Measurements from ENCODE around the gene OXNAD1. TPM values are rescaled to one million over a fixed set of nuclear protein-coding genes. Genes with fewer than 3 reads are reported as not detected.

Gene OXNAD1
- total RNA-seq, 2 donors from 2014 or later = 16.2 to 16.3 TPM

- 51% methylated on average over 1 of the region's 1 CpG for WGBS
- Histone ChIP-seq H3K4me3 (no peak overlapping the region), H3K4me1 (replicated peaks) (no peaks in the 10 kb centered on the region), H3K27ac (no peak overlapping the region), H3K36me3 (peaks cover 0 to 2% of the 10 kb centered on the region in 2 donors), H3K9me3 (no peaks in the 10 kb centered on the region), H3K27me3 (replicated peaks; ENCODE audit: insufficient read depth) (no peaks in the 10 kb centered on the region)
- DNase-seq (ENCODE audit: low spot score) = no peak
- no peak for TF ChIP-seq POLR2AphosphoS5 (IDR thresholded peaks at IDR 0.05)
- no peak for TF ChIP-seq CTCF (IDR thresholded peaks at IDR 0.05)
- TF ChIP-seq POLR2A (IDR thresholded peaks at IDR 0.05) = no peak
- intact Hi-C loops (cut with DNase I) = no loop called here
Measured at GRCh38 chr3:16332904-16333426, 68.0 kb downstream of the OXNAD1 start.

- no peak overlapping the region for H3K4me3 ChIP-seq
- no peaks in the 10 kb centered on the region for H3K9me3 ChIP-seq
- no peak for DNase-seq (ENCODE audit: low spot score)
- H3K27me3 ChIP-seq (replicated peaks; ENCODE audit: insufficient read depth) = no peaks in the 10 kb centered on the region
- no peaks in the 10 kb centered on the region for H3K4me1 ChIP-seq (replicated peaks)
- no peak overlapping the region for H3K27ac ChIP-seq
- 55% methylated on average over 4 of the region's 4 CpGs for WGBS
- H3K36me3 ChIP-seq = peaks cover 0 to 2% of the 10 kb centered on the region in 2 donors
- TF ChIP-seq POLR2A (IDR thresholded peaks at IDR 0.05) (no peak), CTCF (IDR thresholded peaks at IDR 0.05) (no peak), POLR2AphosphoS5 (IDR thresholded peaks at IDR 0.05) (no peak)
- intact Hi-C loops (cut with DNase I) = no loop called here
Measured at GRCh38 chr3:16334909-16335308, 69.9 kb downstream of the OXNAD1 start.

- peaks cover 0 to 2% of the 10 kb centered on the region in 2 donors for H3K36me3 ChIP-seq
- no peaks in the 10 kb centered on the region for H3K27me3 ChIP-seq (replicated peaks; ENCODE audit: insufficient read depth)
- intact Hi-C loops (cut with DNase I) = no loop called here
- DNase-seq (ENCODE audit: low spot score) = no peak
- no peak for TF ChIP-seq POLR2AphosphoS5 (IDR thresholded peaks at IDR 0.05)
- TF ChIP-seq POLR2A (IDR thresholded peaks at IDR 0.05) = no peak
- TF ChIP-seq CTCF (IDR thresholded peaks at IDR 0.05) = no peak
- no peaks in the 10 kb centered on the region for H3K4me1 ChIP-seq (replicated peaks)
- WGBS = 75% methylated on average over 5 of the region's 5 CpGs
- H3K4me3 ChIP-seq = no peak overlapping the region
- H3K27ac ChIP-seq = no peak overlapping the region
- H3K9me3 ChIP-seq = no peaks in the 10 kb centered on the region
Measured at GRCh38 chr3:16335333-16335732, 70.3 kb downstream of the OXNAD1 start.

- Histone ChIP-seq H3K27me3 (replicated peaks; ENCODE audit: insufficient read depth) (no peaks in the 10 kb centered on the region), H3K4me1 (replicated peaks) (no peaks in the 10 kb centered on the region), H3K36me3 (peaks cover 0 to 2% of the 10 kb centered on the region in 2 donors), H3K4me3 (no peak overlapping the region), H3K9me3 (no peaks in the 10 kb centered on the region), H3K27ac (no peak overlapping the region)
- TF ChIP-seq POLR2A (IDR thresholded peaks at IDR 0.05) (no peak), POLR2AphosphoS5 (IDR thresholded peaks at IDR 0.05) (no peak), CTCF (IDR thresholded peaks at IDR 0.05) (no peak)
- intact Hi-C loops (cut with DNase I) = no loop called here
- no peak for DNase-seq (ENCODE audit: low spot score)
- 80% methylated on average over 14 of the region's 14 CpGs for WGBS
Measured at GRCh38 chr3:16335772-16336645, 71.0 kb downstream of the OXNAD1 start.

GRCh38 chr3:16336825-16337224 is 71.8 kb downstream of the OXNAD1 start:
- Histone ChIP-seq H3K27me3 (replicated peaks; ENCODE audit: insufficient read depth) (no peaks in the 10 kb centered on the region), H3K4me1 (replicated peaks) (no peaks in the 10 kb centered on the region), H3K4me3 (no peak overlapping the region), H3K9me3 (no peaks in the 10 kb centered on the region), H3K36me3 (no peaks in the 10 kb centered on the region), H3K27ac (no peak overlapping the region)
- TF ChIP-seq POLR2AphosphoS5 (IDR thresholded peaks at IDR 0.05) = no peak
- no peak for TF ChIP-seq CTCF (IDR thresholded peaks at IDR 0.05)
- no peak for TF ChIP-seq POLR2A (IDR thresholded peaks at IDR 0.05)
- WGBS = 87% methylated on average over 6 of the region's 6 CpGs
- intact Hi-C loops (cut with DNase I) = no loop called here
- DNase-seq (ENCODE audit: low spot score) = no peak
